HCT116 (cell line): ENCODE results near the gene TEN1. TPM values are rescaled to one million over a fixed set of nuclear protein-coding genes. Genes with fewer than 3 reads are reported as not detected.

Experiments
- ATAC-seq: fragments of 200-7000 bp; cut with Tn5 transposase; 2 replicates; pipeline ENCODE4 v1.9.1; 2020; ENCODE audit warnings: mild to moderate bottlenecking, moderate library complexity
- BruUV-seq: library from RNA; stranded (reverse); fragments of 400-500 nt; replicated peaks from 2 replicates; lab custom pipeline; 2021; lab: Mats Ljungman, UMichigan
- CTCF ChIA-PET: fragments of 300-600 bp; sonication (Branson Sonifier 250); formaldehyde crosslinking; loops from one replicate; lab custom pipeline; 2021; ENCODE audit warnings: antibody characterized with exemption; lab: Charles Lee
- POLR2A ChIA-PET: fragments of 300-600, 350-600 bp; sonication (Branson Sonifier 250); formaldehyde crosslinking; loops from one replicate; lab custom pipeline; 2021; ENCODE audit warnings: antibody characterized with exemption; lab: Charles Lee
- RAD21 ChIA-PET, 2 experiments: fragments of 300-600 bp; sonication (Branson Sonifier 250); formaldehyde crosslinking; loops; one replicate each; lab custom pipeline; 2023; ENCODE audit warnings: low total read pairs in 2 of 2; ENCODE audit not compliant: uncharacterized antibody in 2 of 2, unreplicated experiment in 2 of 2, low non-redundant PET in 1 of 2; lab: Charles Lee
- DNase-seq: peaks from one replicate; pipeline ENCODE4 v3.0.0-alpha.2; 2010; ENCODE audit warnings: low read depth, low spot score
- H2AFZ ChIP-seq: fragments of 200-600 bp; shearing (Covaris generic), sonication (generic); 2 replicates; pipeline ENCODE4 v1.6.1; 2017; ENCODE audit warnings: low read depth, mixed run types, mixed read lengths, antibody characterized with exemption, low read length; ENCODE audit not compliant: poor library complexity, severe bottlenecking
- H3K27ac ChIP-seq: 2 replicates; pipeline ENCODE4 v1.5.1; 2012; ENCODE audit warnings: low read depth, low read length
- H3K27me3 ChIP-seq: fragments of 200-600 bp; sonication (generic); 2 replicates; pipeline ENCODE4 v1.6.1; 2016; ENCODE audit warnings: mixed run types, low read length, mixed read lengths; ENCODE audit not compliant: insufficient read depth
- H3K36me3 ChIP-seq, 2 experiments: fragments of 200-500 bp in 1 of 2; fragments of 200-600 bp in 1 of 2; sonication (Bioruptor generic) in 1 of 2; sonication (generic) in 1 of 2; 2 replicates each; pipeline versions ENCODE4 v1.5.1 to v1.6.1; 2014 to 2016; ENCODE audit warnings: low read length in 2 of 2, inconsistent platforms in 1 of 2, mixed read lengths in 1 of 2, mixed run types in 1 of 2; ENCODE audit not compliant: insufficient read depth in 2 of 2, control insufficient read depth in 1 of 2
- H3K4me1 ChIP-seq, 2 experiments: fragments of 200-600 bp in 1 of 2; sonication (generic) in 1 of 2; 2 replicates each; pipeline versions ENCODE4 v1.5.1 to v1.6.1; 2012 to 2017; ENCODE audit warnings: low read length in 2 of 2, inconsistent platforms in 1 of 2, mild to moderate bottlenecking in 1 of 2, mixed read lengths in 1 of 2, mixed run types in 1 of 2, moderate library complexity in 1 of 2; ENCODE audit not compliant: insufficient read depth in 2 of 2, control insufficient read depth in 1 of 2
- H3K4me2 ChIP-seq: fragments of 200-600 bp; sonication (generic); 2 replicates; pipeline ENCODE4 v1.6.1; 2017; ENCODE audit warnings: mixed run types, low read length, mixed read lengths
- H3K4me3 ChIP-seq, 2 experiments: fragments of 200-600 bp in 1 of 2; sonication (generic) in 1 of 2; replicated peaks in 1 of 2; 2 replicates each; pipeline ENCODE4 v1.5.1; 2011 to 2016; ENCODE audit warnings: low read length in 2 of 2, control low read depth in 1 of 2, low read depth in 1 of 2, mild to moderate bottlenecking in 1 of 2, mixed read lengths in 1 of 2, mixed run types in 1 of 2
- H3K79me2 ChIP-seq: fragments of 200-600 bp; sonication (generic); 2 replicates; pipeline ENCODE4 v1.6.1; 2017; ENCODE audit warnings: mild to moderate bottlenecking, mixed run types, low read length, moderate library complexity, mixed read lengths; ENCODE audit not compliant: insufficient read depth
- H3K9ac ChIP-seq: fragments of 200-600 bp; sonication (generic); 2 replicates; pipeline ENCODE4 v1.6.1; 2016; ENCODE audit warnings: low read length, mixed read lengths
- H3K9me2 ChIP-seq: fragments of 200-600 bp; sonication (generic), shearing (Covaris generic); 2 replicates; pipeline ENCODE4 v1.6.1; 2017; ENCODE audit warnings: mixed run types, mild to moderate bottlenecking, moderate library complexity; ENCODE audit not compliant: insufficient read depth
- H3K9me3 ChIP-seq, 2 experiments: fragments of 200-500 bp in 1 of 2; fragments of 200-600 bp in 1 of 2; sonication (Bioruptor generic) in 1 of 2; sonication (generic) in 1 of 2; 2 replicates each; pipeline ENCODE4 v1.6.1; 2014 to 2017; ENCODE audit warnings: low read length in 2 of 2, mixed read lengths in 2 of 2, inconsistent platforms in 1 of 2, low read depth in 1 of 2, mild to moderate bottlenecking in 1 of 2, mixed run types in 1 of 2, moderate library complexity in 1 of 2; ENCODE audit not compliant: control insufficient read depth in 1 of 2, insufficient read depth in 1 of 2
- H4K20me1 ChIP-seq: fragments of 200-600 bp; sonication (generic), shearing (Covaris generic); 2 replicates; pipeline ENCODE4 v1.6.1; 2017; ENCODE audit warnings: mixed run types, mild to moderate bottlenecking, moderate library complexity; ENCODE audit not compliant: insufficient read depth
- CBX3 ChIP-seq: IDR thresholded peaks from 2 replicates; pipeline ENCODE4 v1.6.1; 2012; ENCODE audit warnings: low read depth
- CEBPB ChIP-seq: IDR thresholded peaks from 2 replicates; pipeline ENCODE4 v1.6.1; 2012; ENCODE audit warnings: low read depth
- ELF1 ChIP-seq: IDR thresholded peaks from 2 replicates; pipeline ENCODE4 v1.6.1; 2012; ENCODE audit warnings: low read depth, borderline replicate concordance
- EZH2 ChIP-seq: fragments of 200-600 bp; sonication (generic); IDR thresholded peaks from 2 replicates; pipeline ENCODE4 v1.6.1; 2017; ENCODE audit warnings: antibody characterized with exemption, mixed run types
- EZH2phosphoT487 ChIP-seq: fragments of 200-600 bp; IDR thresholded peaks from 2 replicates; pipeline ENCODE4 v1.6.1; 2018; ENCODE audit warnings: antibody characterized with exemption, borderline replicate concordance
- FOSL1 ChIP-seq: IDR thresholded peaks from 2 replicates; pipeline ENCODE4 v1.6.1; 2012; ENCODE audit warnings: low read depth
- JUND ChIP-seq: IDR thresholded peaks from 2 replicates; pipeline ENCODE4 v1.6.1; 2012
- POLR2A ChIP-seq: IDR thresholded peaks from 2 replicates; pipeline ENCODE4 v1.7.0; 2011; ENCODE audit warnings: borderline replicate concordance; ENCODE audit not compliant: insufficient read depth, insufficient read length; ENCODE audit errors: extremely low read depth
- RAD21 ChIP-seq: IDR thresholded peaks from 2 replicates; pipeline ENCODE4 v1.6.1; 2012; ENCODE audit warnings: low read depth, mild to moderate bottlenecking
- SP1 ChIP-seq: IDR thresholded peaks from 2 replicates; pipeline ENCODE4 v1.6.1; 2012; ENCODE audit warnings: low read depth
- SRF ChIP-seq: IDR thresholded peaks from 2 replicates; pipeline ENCODE4 v1.6.1; 2012; ENCODE audit warnings: low read depth
- TCF7L2 ChIP-seq: IDR thresholded peaks from 2 replicates; pipeline ENCODE4 v1.7.0; 2011; ENCODE audit warnings: borderline replicate concordance, inconsistent platforms; ENCODE audit not compliant: insufficient read depth, insufficient read length; ENCODE audit errors: extremely low read depth
- ZFX ChIP-seq: fragments of 450-650 bp; IDR thresholded peaks from 2 replicates; pipeline ENCODE4 v1.6.1; 2017
- ZNF274 ChIP-seq: fragments of 200-500 bp; sonication (Bioruptor generic); IDR thresholded peaks from 2 replicates; pipeline ENCODE4 v1.6.1; 2014; ENCODE audit warnings: mild to moderate bottlenecking, low read depth, low read length, inconsistent platforms
- intact Hi-C: fragments of 100-400 bp; cut with micrococcal nuclease; formaldehyde crosslinking; loops from 2 replicates; pipeline ENCODE4 v1.10.0; 2022
- total RNA-seq: library from RNA; stranded (reverse); gene quantifications from one replicate; pipeline ENCODE4 v1.2.1, GENCODE V29; 2021; ENCODE audit not compliant: unreplicated experiment
- TF ChIP-seq, protein P1 (sequence below): IDR thresholded peaks from 2 replicates; pipeline ENCODE4 v1.6.1; 2012
- TF ChIP-seq, protein P2 (sequence below): IDR thresholded peaks from 2 replicates; pipeline ENCODE4 v1.6.1; 2012
- TF ChIP-seq, protein P3 (sequence below): IDR thresholded peaks from 2 replicates; pipeline ENCODE4 v1.6.1; 2012; ENCODE audit warnings: low read depth

Gene TEN1
- total RNA-seq, 1 experiment from 2014 or later = 18.5 TPM

DNA sequence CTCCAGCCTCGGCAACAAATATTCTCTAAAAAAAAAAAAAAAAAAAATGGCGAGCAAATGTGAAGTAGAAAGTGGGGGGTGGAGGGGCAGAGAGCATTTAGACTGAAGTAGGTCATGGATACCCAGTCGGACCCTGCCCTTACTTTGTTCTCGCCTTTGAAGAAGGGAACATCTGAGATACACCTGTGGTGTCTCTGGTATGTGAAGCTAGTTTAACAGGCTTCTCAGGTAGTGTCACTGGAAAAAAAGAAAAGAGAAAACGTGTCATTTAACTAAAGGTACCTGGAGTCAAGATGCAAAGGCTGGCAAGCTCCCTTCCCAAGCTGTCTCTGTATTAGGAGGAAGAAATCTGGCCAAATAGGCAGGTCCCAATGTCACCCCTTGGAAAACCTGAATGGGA, 46.2 kb upstream of the TEN1 start:
- CTCF ChIA-PET = no interaction called here
- RAD21 ChIA-PET = no interaction called here
- POLR2A ChIA-PET = no interaction called here
- ATAC-seq (no peak), DNase-seq (no peak)
- Histone ChIP-seq H2AFZ (no peak overlapping the region), H3K9me2 (no peaks in the 10 kb centered on the region), H3K4me1 (no peaks in the 10 kb centered on the region), H4K20me1 (no peaks in the 10 kb centered on the region), H3K79me2 (no peaks in the 10 kb centered on the region), H3K9ac (no peak overlapping the region), H3K4me2 (no peak overlapping the region), H3K27me3 (no peaks in the 10 kb centered on the region), H3K36me3 (no peaks in the 10 kb centered on the region), H3K9me3 (no peaks in the 10 kb centered on the region), H3K4me3 (no peak overlapping the region), H3K27ac (no peak overlapping the region)
- TF ChIP-seq RAD21 (no peak), JUND (no peak), TCF7L2 (no peak), POLR2A (no peak), EZH2phosphoT487 (no peak), ZFX (no peak), SRF (no peak), FOSL1 (no peak), SP1 (no peak), ZNF274 (no peak), EZH2 (no peak), CBX3 (no peak), ELF1 (no peak), CEBPB (no peak)
- TF ChIP-seq, protein P1, sequence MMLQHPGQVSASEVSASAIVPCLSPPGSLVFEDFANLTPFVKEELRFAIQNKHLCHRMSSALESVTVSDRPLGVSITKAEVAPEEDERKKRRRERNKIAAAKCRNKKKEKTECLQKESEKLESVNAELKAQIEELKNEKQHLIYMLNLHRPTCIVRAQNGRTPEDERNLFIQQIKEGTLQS = no peak
- TF ChIP-seq, protein P2, sequence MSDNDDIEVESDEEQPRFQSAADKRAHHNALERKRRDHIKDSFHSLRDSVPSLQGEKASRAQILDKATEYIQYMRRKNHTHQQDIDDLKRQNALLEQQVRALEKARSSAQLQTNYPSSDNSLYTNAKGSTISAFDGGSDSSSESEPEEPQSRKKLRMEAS = no peak
- TF ChIP-seq, protein P3, sequence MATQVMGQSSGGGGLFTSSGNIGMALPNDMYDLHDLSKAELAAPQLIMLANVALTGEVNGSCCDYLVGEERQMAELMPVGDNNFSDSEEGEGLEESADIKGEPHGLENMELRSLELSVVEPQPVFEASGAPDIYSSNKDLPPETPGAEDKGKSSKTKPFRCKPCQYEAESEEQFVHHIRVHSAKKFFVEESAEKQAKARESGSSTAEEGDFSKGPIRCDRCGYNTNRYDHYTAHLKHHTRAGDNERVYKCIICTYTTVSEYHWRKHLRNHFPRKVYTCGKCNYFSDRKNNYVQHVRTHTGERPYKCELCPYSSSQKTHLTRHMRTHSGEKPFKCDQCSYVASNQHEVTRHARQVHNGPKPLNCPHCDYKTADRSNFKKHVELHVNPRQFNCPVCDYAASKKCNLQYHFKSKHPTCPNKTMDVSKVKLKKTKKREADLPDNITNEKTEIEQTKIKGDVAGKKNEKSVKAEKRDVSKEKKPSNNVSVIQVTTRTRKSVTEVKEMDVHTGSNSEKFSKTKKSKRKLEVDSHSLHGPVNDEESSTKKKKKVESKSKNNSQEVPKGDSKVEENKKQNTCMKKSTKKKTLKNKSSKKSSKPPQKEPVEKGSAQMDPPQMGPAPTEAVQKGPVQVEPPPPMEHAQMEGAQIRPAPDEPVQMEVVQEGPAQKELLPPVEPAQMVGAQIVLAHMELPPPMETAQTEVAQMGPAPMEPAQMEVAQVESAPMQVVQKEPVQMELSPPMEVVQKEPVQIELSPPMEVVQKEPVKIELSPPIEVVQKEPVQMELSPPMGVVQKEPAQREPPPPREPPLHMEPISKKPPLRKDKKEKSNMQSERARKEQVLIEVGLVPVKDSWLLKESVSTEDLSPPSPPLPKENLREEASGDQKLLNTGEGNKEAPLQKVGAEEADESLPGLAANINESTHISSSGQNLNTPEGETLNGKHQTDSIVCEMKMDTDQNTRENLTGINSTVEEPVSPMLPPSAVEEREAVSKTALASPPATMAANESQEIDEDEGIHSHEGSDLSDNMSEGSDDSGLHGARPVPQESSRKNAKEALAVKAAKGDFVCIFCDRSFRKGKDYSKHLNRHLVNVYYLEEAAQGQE = no peak
- BruUV-seq = no TSS peak
- intact Hi-C loops = no loop called here
